Sigmoid colon (tissue), 7 donors: Measurements from ENCODE around the gene C1orf122. TPM values are rescaled to one million over a fixed set of nuclear protein-coding genes. Genes with fewer than 3 reads are reported as not detected.

Source experiments
- DNase-seq: peaks from one replicate; pipeline ENCODE4 v3.0.0-alpha.2; 2019
- H3K27ac ChIP-seq, 4 donors: fragments of 200-600 bp; sonication (generic); one replicate each; pipeline ENCODE4 v1.5.1; 2016 to 2019; ENCODE audit warnings: mild to moderate bottlenecking in 1 of 4
- H3K27me3 ChIP-seq, 3 donors: fragments of 200-600 bp; sonication (generic); one replicate each; pipeline ENCODE4 v1.5.1; 2019; ENCODE audit warnings: mild to moderate bottlenecking in 1 of 3
- H3K36me3 ChIP-seq, 4 donors: fragments of 200-600 bp; sonication (generic); one replicate each; pipeline ENCODE4 v1.5.1; 2016 to 2019
- H3K4me1 ChIP-seq, 4 donors: fragments of 200-600 bp; sonication (generic); one replicate each; pipeline ENCODE4 v1.5.1; 2017 to 2019
- H3K4me3 ChIP-seq, 4 donors: fragments of 200-600 bp; sonication (generic); one replicate each; pipeline ENCODE4 v1.5.1; 2017 to 2019; ENCODE audit warnings: mild to moderate bottlenecking in 2 of 4, moderate library complexity in 1 of 4
- H3K9me3 ChIP-seq, 4 donors: fragments of 200-600 bp in 3 of 4; sonication (generic) in 3 of 4; one replicate each; pipeline versions ENCODE4 v1.5.1 to v1.6.1; 2013 to 2019
- CTCF ChIP-seq, 4 experiments: fragments of 450-650 bp in 3 of 4; fragments of 200-600 bp in 1 of 4; IDR thresholded peaks; one replicate each; pipeline ENCODE4 v1.5.1; 2016 to 2019; ENCODE audit warnings: antibody characterized with exemption in 4 of 4, mild to moderate bottlenecking in 3 of 4, moderate library complexity in 2 of 4
- EP300 ChIP-seq, 4 donors: sonication (generic); formaldehyde crosslinking; IDR thresholded peaks; one replicate each; pipeline ENCODE4 v1.6.1; 2017; ENCODE audit warnings: antibody characterized with exemption in 4 of 4
- POLR2A ChIP-seq, 2 donors: fragments of 450-650 bp; IDR thresholded peaks; one replicate each; pipeline ENCODE4 v1.6.1; 2016; ENCODE audit warnings: antibody characterized with exemption in 2 of 2, mild to moderate bottlenecking in 2 of 2, moderate library complexity in 2 of 2
- POLR2AphosphoS5 ChIP-seq, 4 donors: sonication (generic); formaldehyde crosslinking; IDR thresholded peaks; one replicate each; pipeline ENCODE4 v1.6.1; 2017; ENCODE audit warnings: antibody characterized with exemption in 4 of 4
- WGBS, 2 donors: extraction: QIAGEN DNeasy Blood & Tissue Kit; methylation state at CpG; one replicate each; pipeline ENCODE4 v1.1.7; 2013; 5-methylcytosine and 5-hydroxymethylcytosine counted together
- intact Hi-C: fragments of 100-400 bp; cut with DNase I; formaldehyde crosslinking; loops from one replicate; pipeline ENCODE4 v1.15.1; 2023
- polyA plus RNA-seq, 3 donors: library from polyadenylated mRNA; stranded (reverse); fragments of 200-250 nt; gene quantifications; one replicate each; pipeline ENCODE4 v1.2.3, GENCODE V29; 2013
- total RNA-seq, 4 donors: library from RNA; depleted of rRNA; stranded (reverse); fragments of >200 nt; gene quantifications; one replicate each; pipeline ENCODE4 v1.1.0, GENCODE V29; 2016
- donor health status: healthy with polysubstance abuse.
- donor health status: Bipolar disorder and iron deficiency.
- donor health status: healthy.

C1orf122 gene
- total and polyA plus RNA-seq, 7 donors: 43.2 to 105 (median 61.9) TPM

- Histone ChIP-seq H3K9me3 (no peaks in the 10 kb centered on the region), H3K4me3 (peak overlapping the region; percentile 40 to 60 (median 56)), H3K36me3 (no peaks in the 10 kb centered on the region), H3K27ac (no peak overlapping the region), H3K27me3 (peaks cover 0 to under 1% (median 0%) of the 10 kb centered on the region in 3 donors), H3K4me1 (peaks cover 0 to 21% (median 20%) of the 10 kb centered on the region in 4 donors)
- WGBS, 2 donors: 39 to 46% methylated on average over 36 of the region's 36 CpGs
- TF ChIP-seq POLR2A (IDR thresholded peaks at IDR 0.05) (no peak), CTCF (IDR thresholded peaks at IDR 0.05) (no peak), EP300 (IDR thresholded peaks at IDR 0.05) (no peak), POLR2AphosphoS5 (IDR thresholded peaks at IDR 0.05) (no peak)
- intact Hi-C loops: no loop called here
- DNase-seq: no peak
Measured at GRCh38 chr1:37792943-37793686, 14.5 kb upstream of the C1orf122 start.

- TF ChIP-seq POLR2A (IDR thresholded peaks at IDR 0.05) (no peak), EP300 (IDR thresholded peaks at IDR 0.05) (no peak), CTCF (IDR thresholded peaks at IDR 0.05) (no peak), POLR2AphosphoS5 (IDR thresholded peaks at IDR 0.05) (no peak)
- 0% methylated on average over 80 to 82 of the region's 82 CpGs for WGBS, 2 donors
- H3K27me3 ChIP-seq: no peaks in the 10 kb centered on the region
- peaks cover 0 to 21% (median 20%) of the 10 kb centered on the region in 4 donors for H3K4me1 ChIP-seq
- no peaks in the 10 kb centered on the region for H3K36me3 ChIP-seq
- peak within 1 kb of the TSS in 1 of 4 donors; percentile 33 for H3K27ac ChIP-seq
- DNase-seq: no peak
- intact Hi-C loops: no loop called here
- peak within 1 kb of the TSS; percentile 40 to 60 (median 56) for H3K4me3 ChIP-seq
- no peaks in the 10 kb centered on the region for H3K9me3 ChIP-seq
Measured at GRCh38 chr1:37793773-37794371, 13.7 kb upstream of the C1orf122 start, which contains the start of gene MANEAL. MANEAL (plus strand) TSS chr1:37793847; CDS start chr1:37794183, 336 bp downstream.

- TF ChIP-seq POLR2A (IDR thresholded peaks at IDR 0.05) (no peak), EP300 (IDR thresholded peaks at IDR 0.05) (no peak), POLR2AphosphoS5 (IDR thresholded peaks at IDR 0.05) (no peak), CTCF (IDR thresholded peaks at IDR 0.05) (no peak)
- no peak for DNase-seq
- 10 to 12% methylated on average over 59 of the region's 59 CpGs for WGBS, 2 donors
- H3K9me3 ChIP-seq: no peaks in the 10 kb centered on the region
- H3K4me3 ChIP-seq: peak overlapping the region; percentile 19 to 60 (median 56)
- no peak overlapping the region for H3K27ac ChIP-seq
- no peaks in the 10 kb centered on the region for H3K27me3 ChIP-seq
- intact Hi-C loops: no loop called here
- peaks cover 0 to 5% (median 0%) of the 10 kb centered on the region in 4 donors for H3K36me3 ChIP-seq
- peaks cover 0 to 21% (median 20%) of the 10 kb centered on the region in 4 donors for H3K4me1 ChIP-seq
Measured at GRCh38 chr1:37794372-37795339, 12.9 kb upstream of the C1orf122 start.

GRCh38 chr1:37795340-37796125 lies 12.1 kb upstream of the C1orf122 start:
- Histone ChIP-seq H3K4me3 (peak overlapping the region in 1 of 4 donors; percentile 60), H3K9me3 (no peaks in the 10 kb centered on the region), H3K4me1 (peaks cover 0 to 21% (median 20%) of the 10 kb centered on the region in 4 donors), H3K27me3 (no peaks in the 10 kb centered on the region), H3K27ac (no peak overlapping the region), H3K36me3 (peaks cover 0 to 13% (median 0%) of the 10 kb centered on the region in 4 donors)
- WGBS, 2 donors: 23 to 33% methylated on average over 22 of the region's 22 CpGs
- intact Hi-C loops: no loop called here
- DNase-seq: no peak
- TF ChIP-seq CTCF (IDR thresholded peaks at IDR 0.05): no peak
- no peak for TF ChIP-seq POLR2AphosphoS5 (IDR thresholded peaks at IDR 0.05)
- no peak for TF ChIP-seq POLR2A (IDR thresholded peaks at IDR 0.05)
- no peak for TF ChIP-seq EP300 (IDR thresholded peaks at IDR 0.05)
